HEK293 (cell line): ENCODE measurements around the gene PSMB9.

Source experiments
- PATZ1 ChIP-seq: fragments of 450-650 bp; formaldehyde crosslinking; IDR thresholded peaks from 2 replicates; pipeline ENCODE4 v1.5.1; 2016; ENCODE audit warnings: missing biosample characterization, missing genetic modification characterization
- SP2 ChIP-seq: fragments of 450-650 bp; formaldehyde crosslinking; IDR thresholded peaks from 2 replicates; pipeline ENCODE4 v1.5.1; 2016; ENCODE audit warnings: missing biosample characterization, missing genetic modification characterization
- ZNF175 ChIP-seq: fragments of 450-650 bp; formaldehyde crosslinking; IDR thresholded peaks from 2 replicates; pipeline ENCODE4 v1.5.1; 2016; ENCODE audit warnings: missing biosample characterization, missing genetic modification characterization
- ZNF629 ChIP-seq: fragments of 450-650 bp; formaldehyde crosslinking; IDR thresholded peaks from 2 replicates; pipeline ENCODE4 v1.5.1; 2017; ENCODE audit warnings: missing biosample characterization, missing genetic modification characterization
- TF ChIP-seq, protein P1 (sequence below): fragments of 450-650 bp; formaldehyde crosslinking; IDR thresholded peaks from 2 replicates; pipeline ENCODE4 v1.5.1; 2016; ENCODE audit warnings: missing biosample characterization, missing genetic modification characterization
- TF ChIP-seq, protein P2 (sequence below): fragments of 450-650 bp; formaldehyde crosslinking; IDR thresholded peaks from 2 replicates; pipeline ENCODE4 v1.5.1; 2016; ENCODE audit warnings: missing biosample characterization, missing genetic modification characterization

DNA sequence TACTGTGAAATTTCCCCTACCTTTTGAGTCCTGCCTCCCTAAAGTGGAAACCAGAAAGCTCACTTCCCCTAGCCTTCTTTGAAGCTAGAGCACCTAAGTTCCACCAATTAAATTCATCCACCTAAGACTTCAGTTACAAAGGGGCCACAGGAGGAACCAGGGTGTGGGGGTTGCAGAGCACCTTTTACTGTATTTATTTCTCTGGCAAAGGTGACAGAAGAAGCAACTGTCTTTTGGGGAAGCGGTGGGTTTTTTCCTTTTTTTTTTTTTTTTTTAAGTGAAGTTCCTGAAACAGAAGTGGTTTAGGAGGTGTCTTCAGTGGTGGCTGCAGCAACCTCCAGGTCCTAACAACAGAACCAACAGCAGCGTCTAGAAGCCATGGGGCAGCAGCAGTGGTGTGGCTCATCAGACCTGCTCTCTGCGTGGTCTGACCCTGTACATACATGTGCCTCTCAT is 13.1 kb downstream of the PSMB9 start:
- TF ChIP-seq PATZ1 (tag by site-specific recombination) = no peak
- TF ChIP-seq ZNF629 (tag by site-specific recombination) = no peak
- TF ChIP-seq, protein P1, sequence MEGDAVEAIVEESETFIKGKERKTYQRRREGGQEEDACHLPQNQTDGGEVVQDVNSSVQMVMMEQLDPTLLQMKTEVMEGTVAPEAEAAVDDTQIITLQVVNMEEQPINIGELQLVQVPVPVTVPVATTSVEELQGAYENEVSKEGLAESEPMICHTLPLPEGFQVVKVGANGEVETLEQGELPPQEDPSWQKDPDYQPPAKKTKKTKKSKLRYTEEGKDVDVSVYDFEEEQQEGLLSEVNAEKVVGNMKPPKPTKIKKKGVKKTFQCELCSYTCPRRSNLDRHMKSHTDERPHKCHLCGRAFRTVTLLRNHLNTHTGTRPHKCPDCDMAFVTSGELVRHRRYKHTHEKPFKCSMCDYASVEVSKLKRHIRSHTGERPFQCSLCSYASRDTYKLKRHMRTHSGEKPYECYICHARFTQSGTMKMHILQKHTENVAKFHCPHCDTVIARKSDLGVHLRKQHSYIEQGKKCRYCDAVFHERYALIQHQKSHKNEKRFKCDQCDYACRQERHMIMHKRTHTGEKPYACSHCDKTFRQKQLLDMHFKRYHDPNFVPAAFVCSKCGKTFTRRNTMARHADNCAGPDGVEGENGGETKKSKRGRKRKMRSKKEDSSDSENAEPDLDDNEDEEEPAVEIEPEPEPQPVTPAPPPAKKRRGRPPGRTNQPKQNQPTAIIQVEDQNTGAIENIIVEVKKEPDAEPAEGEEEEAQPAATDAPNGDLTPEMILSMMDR (tag by site-specific recombination) = no peak
- TF ChIP-seq, protein P2, sequence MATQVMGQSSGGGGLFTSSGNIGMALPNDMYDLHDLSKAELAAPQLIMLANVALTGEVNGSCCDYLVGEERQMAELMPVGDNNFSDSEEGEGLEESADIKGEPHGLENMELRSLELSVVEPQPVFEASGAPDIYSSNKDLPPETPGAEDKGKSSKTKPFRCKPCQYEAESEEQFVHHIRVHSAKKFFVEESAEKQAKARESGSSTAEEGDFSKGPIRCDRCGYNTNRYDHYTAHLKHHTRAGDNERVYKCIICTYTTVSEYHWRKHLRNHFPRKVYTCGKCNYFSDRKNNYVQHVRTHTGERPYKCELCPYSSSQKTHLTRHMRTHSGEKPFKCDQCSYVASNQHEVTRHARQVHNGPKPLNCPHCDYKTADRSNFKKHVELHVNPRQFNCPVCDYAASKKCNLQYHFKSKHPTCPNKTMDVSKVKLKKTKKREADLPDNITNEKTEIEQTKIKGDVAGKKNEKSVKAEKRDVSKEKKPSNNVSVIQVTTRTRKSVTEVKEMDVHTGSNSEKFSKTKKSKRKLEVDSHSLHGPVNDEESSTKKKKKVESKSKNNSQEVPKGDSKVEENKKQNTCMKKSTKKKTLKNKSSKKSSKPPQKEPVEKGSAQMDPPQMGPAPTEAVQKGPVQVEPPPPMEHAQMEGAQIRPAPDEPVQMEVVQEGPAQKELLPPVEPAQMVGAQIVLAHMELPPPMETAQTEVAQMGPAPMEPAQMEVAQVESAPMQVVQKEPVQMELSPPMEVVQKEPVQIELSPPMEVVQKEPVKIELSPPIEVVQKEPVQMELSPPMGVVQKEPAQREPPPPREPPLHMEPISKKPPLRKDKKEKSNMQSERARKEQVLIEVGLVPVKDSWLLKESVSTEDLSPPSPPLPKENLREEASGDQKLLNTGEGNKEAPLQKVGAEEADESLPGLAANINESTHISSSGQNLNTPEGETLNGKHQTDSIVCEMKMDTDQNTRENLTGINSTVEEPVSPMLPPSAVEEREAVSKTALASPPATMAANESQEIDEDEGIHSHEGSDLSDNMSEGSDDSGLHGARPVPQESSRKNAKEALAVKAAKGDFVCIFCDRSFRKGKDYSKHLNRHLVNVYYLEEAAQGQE (tag by site-specific recombination) = no peak
- TF ChIP-seq ZNF175 (tag by site-specific recombination) = no peak
- no peak for TF ChIP-seq SP2
